HG02678 (cell line): Measurements from ENCODE around the gene CNKSR2.

ENCODE experiments used
- ATAC-seq: cut with Tn5 transposase; IDR thresholded peaks from one replicate; pipeline ENCODE4 v1.9.1; 2021; ENCODE audit warnings: mild to moderate bottlenecking, moderate library complexity; ENCODE audit not compliant: unreplicated experiment

CNKSR2 gene

DNA sequence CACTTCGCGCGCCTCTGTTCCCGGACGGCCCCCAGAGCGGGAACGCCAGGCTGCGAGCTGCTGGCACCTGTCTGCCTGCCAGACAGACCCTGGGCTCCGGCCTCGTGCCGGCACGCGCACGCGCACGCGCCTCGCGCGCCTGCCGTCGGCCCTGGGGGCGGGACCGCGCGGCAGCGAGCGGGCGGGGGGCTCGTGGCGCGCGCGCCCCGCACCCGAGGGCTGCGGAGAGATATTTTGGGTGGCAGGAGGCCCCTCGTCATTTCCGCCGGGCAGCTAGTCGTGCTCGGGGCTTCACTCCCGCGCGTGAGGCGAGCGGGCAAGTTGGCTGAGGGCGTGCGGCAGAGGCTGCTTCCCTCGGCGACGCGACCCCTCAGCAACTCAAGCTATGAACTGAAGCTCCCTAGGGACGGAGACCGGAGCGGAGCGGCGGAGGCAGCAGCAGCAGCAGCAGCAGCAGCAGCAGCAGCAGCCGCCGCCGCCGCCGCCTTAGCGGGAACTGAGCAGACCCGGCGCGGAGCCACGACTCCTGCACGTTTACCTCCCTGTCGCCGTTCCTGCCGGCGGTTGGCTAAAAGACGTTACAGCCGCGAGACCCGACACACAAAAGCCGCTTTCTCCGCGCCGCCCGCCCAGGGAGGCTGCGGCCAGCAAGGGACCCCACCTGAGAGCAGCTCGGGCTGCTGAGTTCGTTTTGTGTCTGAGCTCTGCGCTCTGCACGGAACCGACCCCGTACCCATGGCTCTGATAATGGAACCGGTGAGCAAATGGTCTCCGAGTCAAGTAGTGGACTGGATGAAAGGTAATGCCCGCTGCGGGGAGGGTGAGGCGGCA lies at the start of gene CNKSR2:
CNKSR2 (plus strand) TSS at position 256 of the 831 bp plus-strand sequence; CDS start at position 736, 480 bp downstream.
- ATAC-seq: peak; percentile 86

DNA sequence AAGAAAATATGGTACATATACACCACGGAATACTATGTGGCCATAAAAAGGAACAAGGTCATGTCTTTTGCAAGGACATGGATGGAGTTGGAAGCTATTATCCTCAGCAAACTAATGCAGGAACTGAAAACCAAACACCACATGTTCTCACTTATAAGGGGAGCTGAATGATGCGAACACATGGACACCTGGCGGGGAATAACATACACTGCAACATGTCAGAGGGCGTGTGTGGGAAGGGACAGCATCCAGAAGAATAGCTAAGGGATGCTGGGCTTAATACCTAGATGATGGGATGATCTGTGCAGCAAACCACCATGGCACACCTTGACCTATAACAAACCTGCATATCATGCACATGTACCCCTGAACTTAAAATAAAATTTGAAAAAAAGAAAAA lies 19.5 kb upstream of the CNKSR2 start:
- ATAC-seq: no peak

DNA sequence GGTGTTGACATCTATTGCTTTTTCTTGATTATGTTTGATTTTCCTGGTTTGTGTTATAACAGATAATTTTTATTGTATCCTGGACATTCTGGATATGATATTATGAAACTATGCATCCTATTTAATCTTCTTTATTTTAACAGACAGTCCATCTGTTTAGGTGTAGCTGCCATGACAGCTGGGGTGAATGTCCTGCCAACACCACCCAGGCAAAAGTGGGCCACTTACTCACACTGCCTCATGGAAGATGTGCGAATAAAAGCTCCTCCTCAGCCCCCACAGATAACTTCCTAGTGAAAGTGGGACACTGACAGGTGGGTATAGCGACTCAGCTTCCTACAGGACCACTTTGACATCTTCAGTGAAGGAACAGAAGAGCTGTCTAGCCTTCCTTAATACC lies 18.4 kb upstream of the CNKSR2 start:
- ATAC-seq: no peak

DNA sequence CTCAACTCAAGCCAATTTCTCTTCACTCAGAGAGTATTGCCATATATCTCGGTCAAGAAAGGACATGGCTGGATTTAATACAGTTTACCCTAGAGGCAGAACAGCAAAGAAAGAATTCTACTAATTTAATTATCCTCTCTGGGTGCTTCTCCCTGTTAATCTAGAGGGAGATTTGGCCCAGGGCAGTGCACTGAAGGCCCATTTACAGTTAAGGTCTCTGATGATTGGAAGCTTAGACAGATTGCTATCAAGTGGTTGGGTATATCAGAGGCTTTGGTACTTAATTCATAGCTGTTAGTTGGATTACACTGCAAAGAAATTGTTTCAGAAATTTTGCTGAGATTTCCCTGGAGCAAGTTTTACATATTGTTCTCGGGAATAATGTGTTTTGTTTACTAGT lies 4.6 kb upstream of the CNKSR2 start:
- ATAC-seq: no peak

DNA sequence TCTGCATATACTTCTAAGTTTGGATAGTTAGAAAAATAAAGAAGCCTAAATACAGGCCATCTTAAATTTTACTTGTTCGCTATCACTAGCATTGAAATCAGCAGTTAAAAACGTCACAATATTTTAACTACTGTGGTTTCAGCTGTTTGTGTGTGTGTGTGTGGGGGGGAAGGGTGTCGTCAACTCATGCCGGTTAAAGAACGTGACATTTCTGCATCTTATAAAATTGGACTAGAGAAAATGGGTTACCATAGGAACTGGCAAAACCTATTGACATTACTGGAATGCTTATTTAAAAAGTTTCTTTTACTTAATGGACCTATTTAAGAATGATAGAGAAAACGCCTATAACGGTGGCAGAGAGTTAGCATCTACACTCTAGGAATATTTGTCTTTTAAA lies 1.2 kb upstream of the CNKSR2 start:
- no peak for ATAC-seq

DNA sequence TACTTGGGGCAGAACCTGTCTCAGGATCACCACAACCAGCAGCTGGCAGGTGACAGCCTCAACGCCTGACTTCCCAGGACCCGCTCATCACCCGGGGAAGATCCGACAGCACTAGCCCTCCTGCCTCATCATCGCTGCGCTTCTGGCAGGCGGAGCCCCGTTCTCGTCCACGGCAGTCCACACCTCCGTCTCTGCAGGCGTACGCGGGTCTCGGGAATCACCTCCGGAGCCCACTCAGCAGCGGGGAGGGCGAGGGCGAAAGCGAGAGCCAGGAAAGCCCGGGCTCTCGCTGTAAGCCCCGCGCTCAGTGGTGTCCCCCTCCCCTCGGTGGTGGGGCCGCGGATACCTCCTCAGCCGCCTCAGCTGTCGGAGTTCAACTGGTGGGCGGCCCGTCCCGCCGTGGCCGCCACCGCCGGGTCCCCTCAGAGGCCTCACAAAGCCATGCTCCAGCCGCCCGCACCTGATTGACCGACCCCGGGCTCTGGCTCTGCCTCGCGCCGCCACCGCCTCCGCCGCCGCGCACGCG lies 518 bp upstream of the CNKSR2 start:
- peak; percentile 32 for ATAC-seq

DNA sequence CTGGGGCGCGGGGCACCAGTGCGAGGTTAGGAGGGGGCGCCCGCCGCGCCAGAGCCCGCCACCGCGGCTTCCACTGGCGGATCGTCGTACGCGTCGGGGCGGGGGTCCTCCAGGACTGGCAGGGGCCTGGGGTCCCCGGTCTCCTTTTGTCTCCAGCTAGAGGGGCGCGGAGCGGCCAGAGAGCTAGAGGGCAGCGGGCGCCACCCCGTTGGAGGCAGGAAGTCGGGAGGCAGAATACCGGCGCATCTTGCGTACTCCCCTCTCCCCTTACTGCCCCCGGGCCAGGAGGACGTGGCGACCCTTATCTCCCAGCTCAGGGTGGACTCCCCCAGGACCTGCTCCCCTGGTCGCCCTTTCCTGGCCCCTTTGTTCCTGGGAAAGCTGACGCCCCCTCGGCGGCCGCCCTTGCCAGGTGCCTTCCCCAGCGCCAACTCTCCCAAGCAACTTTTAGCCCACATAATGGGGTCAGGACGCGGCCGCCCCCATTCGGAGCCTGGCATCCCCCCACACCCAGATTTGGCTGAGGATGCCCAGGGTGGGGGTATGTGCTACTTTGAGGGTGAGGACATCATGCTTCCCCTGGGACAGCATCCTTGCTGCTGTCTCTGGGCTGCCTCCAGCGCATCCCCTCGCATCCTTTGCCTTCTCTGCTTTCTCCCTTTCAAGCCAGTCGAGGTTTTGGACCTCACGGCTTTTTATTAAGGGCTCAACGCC lies 933 bp downstream of the CNKSR2 start:
- ATAC-seq: peak; percentile 11

DNA sequence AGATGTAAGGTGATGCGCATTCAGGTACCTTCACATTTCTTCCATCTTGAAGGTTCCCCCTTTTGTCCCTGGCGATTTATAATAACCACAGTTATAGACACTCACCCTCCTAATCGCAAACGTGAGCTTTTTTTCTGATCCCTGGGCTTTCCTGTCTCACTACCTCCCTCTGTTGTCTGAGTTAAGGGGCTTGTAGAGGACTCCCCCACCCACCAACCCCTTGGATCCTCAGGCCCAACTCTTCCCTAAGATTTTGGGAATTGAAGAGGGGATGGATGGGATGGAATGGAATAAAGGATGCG lies 1.4 kb downstream of the CNKSR2 start:
- no peak for ATAC-seq

DNA sequence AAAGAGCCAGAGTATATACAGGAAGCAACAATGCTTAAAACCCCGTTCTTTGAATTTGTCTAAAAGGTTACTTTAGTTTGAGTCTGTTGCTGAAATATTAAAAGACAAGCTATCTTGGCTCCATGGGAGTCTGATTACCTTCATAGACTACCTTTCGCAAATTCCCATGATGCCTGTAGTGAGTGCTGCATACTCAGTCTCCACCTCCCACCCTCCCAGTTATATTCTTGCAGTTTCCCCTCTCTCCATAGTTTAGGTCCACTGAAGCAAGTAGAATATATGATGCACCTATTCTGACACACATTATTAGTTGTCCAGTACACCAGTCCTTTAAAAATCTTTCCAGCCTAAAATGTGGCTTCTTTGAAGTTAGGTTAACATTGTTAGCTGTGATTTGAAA lies 2.4 kb downstream of the CNKSR2 start:
- no peak for ATAC-seq

DNA sequence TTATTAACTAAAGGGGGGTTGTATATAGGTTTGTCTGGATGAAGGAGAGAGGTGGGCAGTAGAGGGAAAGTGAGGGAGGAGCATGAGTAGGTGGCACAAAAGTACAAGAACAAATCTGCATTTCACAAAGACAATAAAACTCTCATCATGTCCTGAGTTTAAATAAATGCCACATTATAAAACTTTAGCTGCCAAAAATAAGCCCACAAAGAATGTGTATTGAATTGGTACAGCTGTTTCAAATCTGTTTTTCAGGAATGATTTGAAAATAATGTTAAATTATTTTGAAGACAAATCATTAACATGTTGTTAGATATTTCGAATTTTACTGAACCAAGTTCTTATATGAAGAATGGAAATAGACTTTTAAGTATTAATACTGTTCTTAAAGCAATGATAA lies 5.8 kb downstream of the CNKSR2 start:
- ATAC-seq: no peak

DNA sequence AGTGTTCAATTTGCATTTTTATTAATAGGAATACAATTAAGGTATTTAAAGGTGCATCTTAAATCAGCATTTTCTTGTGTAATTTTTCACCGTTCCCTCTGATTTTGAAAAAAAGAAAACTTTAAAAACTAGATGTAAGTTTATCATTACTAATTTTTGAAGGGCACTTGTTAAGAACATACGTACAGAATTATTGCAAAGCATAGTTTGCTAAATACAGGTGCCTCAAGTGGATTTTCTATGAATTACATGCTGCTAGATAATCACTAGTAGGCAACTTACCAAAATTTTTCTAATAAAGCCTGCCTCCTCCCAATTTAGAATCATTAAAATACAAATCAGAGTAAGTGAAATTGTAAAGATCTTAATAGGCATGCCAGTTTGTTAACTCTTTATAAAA lies 8.5 kb downstream of the CNKSR2 start:
- no peak for ATAC-seq

DNA sequence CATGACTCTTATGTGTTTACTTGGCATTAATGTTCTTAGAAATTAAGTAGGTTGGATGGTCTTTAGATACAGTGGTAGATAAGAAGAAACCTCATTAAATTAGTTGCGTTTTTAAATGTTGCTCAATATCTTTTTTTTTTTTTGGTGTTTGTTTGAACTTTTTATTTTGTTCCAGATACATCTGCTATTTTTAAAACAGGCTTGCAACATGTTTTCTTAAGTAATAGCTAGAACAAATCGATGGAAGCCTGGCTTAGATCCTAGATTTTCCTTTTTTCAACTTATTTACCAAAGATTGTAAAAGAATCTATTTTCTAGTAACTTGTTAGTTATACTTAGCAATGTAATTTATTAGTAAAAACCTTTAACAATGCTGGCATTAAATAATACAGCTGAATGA lies 9.3 kb downstream of the CNKSR2 start:
- no peak for ATAC-seq

DNA sequence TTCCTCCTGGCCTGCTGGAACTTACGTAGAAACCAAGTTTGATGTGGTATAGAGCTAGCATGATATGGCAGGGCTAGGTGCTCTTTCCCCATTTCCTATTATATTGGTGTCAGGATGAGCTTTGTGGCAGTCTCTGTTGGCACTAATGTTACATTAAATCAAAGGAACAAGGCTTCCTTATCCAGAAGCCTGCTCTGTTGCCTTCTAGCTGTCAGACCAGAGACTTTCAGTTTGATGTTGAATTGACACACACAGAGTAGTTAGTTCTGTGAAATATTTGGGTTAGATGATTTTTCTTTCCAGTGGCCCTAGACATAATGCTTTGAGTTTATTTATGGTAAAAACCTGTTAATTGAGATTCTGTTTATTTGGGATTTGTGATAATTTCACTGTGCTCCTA lies 10.0 kb downstream of the CNKSR2 start:
- no peak for ATAC-seq

DNA sequence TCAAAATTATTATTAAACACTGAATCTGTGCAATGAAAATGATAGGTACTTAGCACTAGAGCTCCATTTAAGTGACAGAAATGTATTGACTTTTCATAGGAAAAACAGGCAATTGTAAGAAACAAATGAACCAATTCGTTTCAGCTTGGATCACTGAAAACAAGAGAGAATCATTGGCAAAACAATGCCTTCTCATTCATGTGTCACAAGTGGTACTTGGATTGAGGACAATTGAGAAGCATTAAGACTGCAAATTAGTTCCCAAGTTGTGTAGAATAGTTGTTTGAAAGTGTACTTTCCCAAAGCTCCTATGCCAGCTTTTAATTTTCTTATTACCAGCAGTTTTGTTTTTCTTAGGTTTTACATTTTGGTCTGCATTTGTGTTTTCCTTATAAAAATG lies 20.6 kb downstream of the CNKSR2 start:
- ATAC-seq: no peak

DNA sequence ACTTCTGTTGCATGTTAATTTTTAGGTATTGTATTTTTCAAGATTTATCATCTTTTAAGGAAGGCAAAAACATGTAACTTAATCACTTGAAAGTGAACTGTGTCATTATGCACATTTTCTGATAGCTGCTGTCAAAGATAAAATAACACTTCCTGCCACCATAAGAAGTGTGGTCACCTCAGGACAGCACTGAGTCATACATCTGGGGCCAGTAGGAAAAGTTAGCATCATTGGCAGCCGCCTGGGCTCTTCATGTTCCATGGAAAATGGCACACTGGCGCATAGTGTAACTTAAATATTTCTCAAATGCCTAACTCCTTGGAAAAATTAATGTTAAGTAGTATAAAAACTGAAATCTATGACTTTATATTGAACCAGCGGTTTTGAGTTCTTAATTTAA lies 24.2 kb downstream of the CNKSR2 start:
- no peak for ATAC-seq

DNA sequence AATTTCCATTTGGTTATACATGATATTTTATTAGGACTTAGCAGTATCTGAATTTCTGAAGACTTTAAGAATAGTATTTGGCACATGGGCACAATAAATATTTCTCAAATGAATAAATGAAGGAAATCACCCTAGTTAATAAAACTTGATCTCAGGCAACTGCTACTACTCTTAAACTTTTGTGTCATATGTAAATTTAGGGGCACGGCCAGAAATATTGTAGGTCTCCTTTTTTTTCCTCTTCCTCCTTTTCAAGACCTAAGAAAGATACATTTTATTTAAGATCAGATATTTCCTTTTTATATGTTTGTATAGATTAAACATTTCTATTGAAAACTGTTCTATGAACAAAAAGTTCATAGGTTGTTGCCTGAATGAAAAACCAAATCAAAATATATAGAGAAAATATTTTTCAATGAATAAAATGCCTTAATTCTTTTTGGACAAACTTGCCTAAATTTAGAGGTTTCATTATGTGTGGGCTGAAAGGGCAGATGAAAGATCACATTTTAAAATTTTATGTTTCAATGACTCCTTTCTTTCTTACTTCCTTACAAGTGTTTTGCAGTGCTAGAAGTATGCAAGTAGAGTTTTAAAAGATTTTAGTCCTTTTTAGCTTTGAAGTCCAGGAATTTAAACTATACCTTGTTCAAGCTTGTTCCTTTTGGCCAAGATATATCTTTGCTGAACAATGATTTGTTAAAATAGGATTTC lies 26.3 kb downstream of the CNKSR2 start:
- ATAC-seq: no peak

DNA sequence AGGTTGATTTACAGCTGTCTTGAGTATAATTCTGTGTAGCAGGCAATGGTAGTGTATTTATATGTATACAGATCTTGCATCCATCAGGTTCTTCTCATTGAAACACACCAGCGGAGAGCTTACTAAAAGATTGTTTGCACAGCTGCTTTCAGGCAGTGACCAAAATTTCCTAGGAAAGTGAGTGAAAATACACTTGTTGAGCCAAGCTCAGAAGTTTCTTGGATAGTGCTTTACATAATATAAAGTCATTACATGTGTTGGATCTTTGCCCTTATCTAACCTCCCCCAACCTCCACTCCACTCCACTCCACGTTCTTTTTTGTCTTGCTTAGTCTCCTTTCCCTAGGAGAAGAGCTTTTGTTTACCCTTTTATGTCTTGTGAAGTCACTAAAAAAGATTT lies 34.1 kb downstream of the CNKSR2 start:
- ATAC-seq: no peak

DNA sequence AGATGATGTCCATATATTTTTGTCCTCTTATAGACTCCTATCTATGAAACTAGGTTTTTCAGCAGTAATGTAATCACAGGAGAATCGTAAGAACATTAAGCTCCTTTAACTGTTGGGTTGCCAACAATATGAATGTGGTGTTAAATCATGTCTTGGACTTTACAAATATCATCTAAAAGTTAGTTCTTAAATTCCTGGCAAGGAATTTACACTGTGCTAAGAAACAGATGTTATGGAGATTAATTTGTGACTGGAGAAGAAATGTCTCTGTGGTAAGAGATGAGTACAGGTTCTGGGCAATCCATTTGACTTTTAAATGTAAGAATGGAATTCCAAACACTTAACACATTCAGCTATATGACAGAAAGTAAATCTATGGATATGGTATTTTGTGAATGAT lies 34.6 kb downstream of the CNKSR2 start:
- ATAC-seq: no peak

DNA sequence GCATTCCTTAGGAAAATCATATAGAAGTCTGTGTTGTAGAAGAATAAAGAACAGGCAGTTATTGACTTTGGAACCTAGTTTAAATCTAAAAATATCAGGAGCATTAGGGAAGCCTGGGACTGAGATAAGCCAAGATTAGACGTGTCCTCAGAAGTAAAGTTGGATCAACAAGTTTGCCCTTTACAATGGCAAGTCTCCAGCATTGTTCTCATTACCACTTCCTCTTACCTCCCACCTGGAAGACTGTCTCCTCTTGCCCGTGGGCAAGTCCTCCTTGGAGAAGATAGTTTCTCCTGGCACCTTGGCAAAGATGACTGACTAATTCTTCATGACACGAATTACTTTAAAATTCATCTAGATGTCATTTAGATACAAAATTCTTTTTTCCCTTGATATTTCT lies 37.8 kb downstream of the CNKSR2 start:
- ATAC-seq: no peak

DNA sequence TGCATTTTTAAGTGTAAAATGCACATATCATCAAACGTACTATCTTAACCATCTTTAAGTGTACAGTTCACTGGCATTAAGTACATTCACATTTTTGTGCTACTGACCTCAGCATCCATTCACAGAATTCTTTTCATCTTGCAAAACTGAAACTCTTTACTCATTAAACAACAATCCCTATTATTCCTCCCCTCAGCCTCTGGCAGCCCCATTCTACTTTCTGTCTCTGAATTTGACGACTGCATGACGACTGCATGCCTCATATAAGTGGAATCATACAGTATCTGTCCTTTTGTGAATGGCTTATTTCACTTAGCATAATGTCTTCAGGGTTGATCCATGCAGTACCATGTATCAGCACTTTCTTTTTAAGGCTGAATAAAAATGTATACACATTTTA lies 38.7 kb downstream of the CNKSR2 start:
- ATAC-seq: no peak

DNA sequence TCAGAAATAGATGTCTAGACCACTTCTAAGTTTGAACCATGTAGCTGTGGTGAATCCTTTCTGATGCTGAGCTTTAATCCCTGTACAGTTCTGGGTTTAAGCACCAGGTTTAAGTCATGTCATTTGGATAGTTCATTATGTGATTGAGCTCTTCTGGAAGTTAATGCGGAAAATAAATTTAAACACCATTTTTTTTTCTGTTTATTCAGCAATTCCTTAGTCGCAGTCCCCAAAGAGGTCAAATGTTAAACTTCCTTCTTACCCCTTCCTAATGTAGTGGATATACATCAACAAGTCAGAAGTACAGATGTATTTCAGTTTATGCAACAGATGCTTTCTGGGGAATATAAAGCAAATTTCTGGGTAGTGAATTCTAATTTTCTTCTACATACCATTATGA lies 52.9 kb downstream of the CNKSR2 start:
- no peak for ATAC-seq

DNA sequence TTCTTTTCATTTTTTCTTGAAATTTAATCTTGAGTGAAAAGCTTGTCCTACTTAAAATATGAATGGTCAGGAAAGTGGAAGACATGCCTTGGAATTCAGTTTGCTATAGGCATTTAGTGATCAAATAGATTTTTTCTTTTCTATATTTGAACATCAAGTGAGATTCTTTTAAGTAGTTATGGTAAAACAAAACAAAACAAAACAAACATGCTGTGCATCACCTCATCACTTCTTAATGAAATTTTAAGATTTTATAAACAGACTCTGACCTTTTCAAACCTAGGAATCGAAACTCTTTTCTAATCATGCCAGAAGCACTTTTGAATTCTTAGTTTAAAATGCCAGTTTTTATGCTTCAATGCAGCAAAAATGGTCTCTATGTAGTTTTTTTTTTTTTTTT lies 62.8 kb downstream of the CNKSR2 start:
- no peak for ATAC-seq
